Cardiac muscle cell (in vitro differentiated cells and primary cell): ENCODE results near the gene FSD1. TPM values are rescaled to one million over a fixed set of nuclear protein-coding genes. Genes with fewer than 3 reads are reported as not detected.

Source experiments
- DNase-seq, 2 donors: peaks; one replicate each; pipeline versions ENCODE4 v3.0.0 to v3.0.0-alpha.2; 2010 to 2017; ENCODE audit warnings: low read depth in 1 of 2, low spot score in 1 of 2
- H3K27ac ChIP-seq: fragments of 200-600 bp; sonication (generic); 2 replicates; pipeline ENCODE4 v1.5.1; 2016
- H3K27me3 ChIP-seq: fragments of 200-600 bp; sonication (generic); 2 replicates; pipeline ENCODE4 v1.6.0; 2016; ENCODE audit warnings: control low read depth
- H3K36me3 ChIP-seq: fragments of 200-600 bp; sonication (generic); 2 replicates; pipeline ENCODE4 v1.5.1; 2016; ENCODE audit warnings: control low read depth
- H3K4me1 ChIP-seq: fragments of 200-600 bp; sonication (generic); 2 replicates; pipeline ENCODE4 v1.8.1; 2017; ENCODE audit warnings: low read depth, mild to moderate bottlenecking, mixed run types
- H3K4me3 ChIP-seq: fragments of 200-600 bp; sonication (generic); 2 replicates; pipeline ENCODE4 v1.5.1; 2016; ENCODE audit warnings: mild to moderate bottlenecking
- H3K9me3 ChIP-seq: fragments of 200-600 bp; sonication (generic); 2 replicates; pipeline ENCODE4 v1.5.1; 2017; ENCODE audit warnings: low read depth, mild to moderate bottlenecking, control low read depth
- CTCF ChIP-seq: IDR thresholded peaks from 2 replicates; pipeline ENCODE4 v1.5.1; 2012; ENCODE audit warnings: low read depth, mild to moderate bottlenecking, low read length
- polyA plus RNA-seq: library from polyadenylated mRNA; unstranded; fragments of >200 nt; fragmentation: Nextera tagmentation; extraction: Ambion mirVana; gene quantifications from 2 replicates; pipeline ENCODE4 v1.2.1, GENCODE V29; 2016
- total RNA-seq: library from RNA; depleted of rRNA; stranded (reverse); fragments of >200 nt; gene quantifications from 2 replicates; pipeline ENCODE4 v1.2.3, GENCODE V29; 2016

FSD1 gene
- total and polyA plus RNA-seq, 2 experiments from 2014 or later: 18.5 to 24.7 TPM

- H3K9me3 ChIP-seq: no peaks in the 10 kb centered on the region
- DNase-seq: peak; percentile 17 to 33
- H3K36me3 ChIP-seq: no peaks in the 10 kb centered on the region
- H3K4me1 ChIP-seq: peaks cover 17% of the 10 kb centered on the region
- TF ChIP-seq CTCF: no peak
- peak within 1 kb of the TSS; percentile 6 for H3K4me3 ChIP-seq
- peak within 1 kb of the TSS; percentile 60 for H3K27ac ChIP-seq
- no peaks in the 10 kb centered on the region for H3K27me3 ChIP-seq
Measured at GRCh38 chr19:4338441-4339355, 34.3 kb downstream of the FSD1 start, which contains the start of gene STAP2. Gene STAP2 (minus strand): TSS chr19:4338827. CDS start chr19:4338753, 74 bp downstream.

GRCh38 chr19:4342314-4342614 lies 37.9 kb downstream of the FSD1 start:
- H3K36me3 ChIP-seq: peaks cover 4% of the 10 kb centered on the region
- H3K9me3 ChIP-seq: no peaks in the 10 kb centered on the region
- peak in 1 of 2 donors; percentile 78 for DNase-seq
- no peaks in the 10 kb centered on the region for H3K27me3 ChIP-seq
- peak overlapping the region; percentile 86 for H3K27ac ChIP-seq
- TF ChIP-seq CTCF: no peak
- H3K4me3 ChIP-seq: peak overlapping the region; percentile 30
- peaks cover 17% of the 10 kb centered on the region for H3K4me1 ChIP-seq

- peak overlapping the region; percentile 89 for H3K27ac ChIP-seq
- no peaks in the 10 kb centered on the region for H3K27me3 ChIP-seq
- peaks cover 4% of the 10 kb centered on the region for H3K36me3 ChIP-seq
- H3K4me1 ChIP-seq: peaks cover 15% of the 10 kb centered on the region
- peak overlapping the region; percentile 62 for H3K4me3 ChIP-seq
- peak; percentile 35 for TF ChIP-seq CTCF
- peak; percentile 99 to 100 for DNase-seq
- no peaks in the 10 kb centered on the region for H3K9me3 ChIP-seq
Measured at GRCh38 chr19:4342615-4343369, 38.4 kb downstream of the FSD1 start.

- H3K36me3 ChIP-seq: peaks cover 4% of the 10 kb centered on the region
- H3K9me3 ChIP-seq: no peaks in the 10 kb centered on the region
- peak within 1 kb of the TSS; percentile 62 for H3K4me3 ChIP-seq
- H3K27me3 ChIP-seq: no peaks in the 10 kb centered on the region
- DNase-seq: peak; percentile 86 to 95
- H3K4me1 ChIP-seq: peaks cover 7% of the 10 kb centered on the region
- no peak for TF ChIP-seq CTCF
- peak within 1 kb of the TSS; percentile 89 for H3K27ac ChIP-seq
Measured at GRCh38 chr19:4343370-4344307, 39.2 kb downstream of the FSD1 start, which contains the start of gene MPND. Gene MPND (plus strand): TSS chr19:4343562. CDS start chr19:4343594, 32 bp downstream.
